Measurements from ENCODE around the gene GBP3.
"Not testable (repeated sequence)": the region's sequence is repeated elsewhere in the genome, so short reads cannot be mapped to it uniquely, and the experiment has no call there.

Gene GBP3

GRCh38 chr1:89005286-89006151, 17.1 kb downstream of the GBP3 start:
- H4K20me1 ChIP-seq (ENCODE audit: control insufficient read depth, insufficient read depth, low read depth, low read length): no peaks in the 10 kb centered on the region
- no peaks in the 10 kb centered on the region for H3K36me3 ChIP-seq (ENCODE audit: control insufficient read depth, low read length)
- no peaks in the 10 kb centered on the region for H3K79me2 ChIP-seq (ENCODE audit: control insufficient read depth, low read length)
- H3F3A ChIP-seq (ENCODE audit: control insufficient read depth, insufficient read depth): no peaks in the 10 kb centered on the region
- H3K9me2 ChIP-seq (replicated peaks; ENCODE audit: control insufficient read depth, low read length): no peaks in the 10 kb centered on the region; the same call in 1 of the 2 replicates
- H3K4me2 ChIP-seq (ENCODE audit: low read length): no peak overlapping the region
- no peak overlapping the region for H3K4me3 ChIP-seq (ENCODE audit: low read length)
- H3K9me3 ChIP-seq (ENCODE audit: control insufficient read depth, insufficient read depth, low read length): no peaks in the 10 kb centered on the region
- H3K4me1 ChIP-seq (ENCODE audit: control insufficient read depth, low read length): no peaks in the 10 kb centered on the region
- TF ChIP-seq CTCF (IDR thresholded peaks at IDR 0.05; ENCODE audit: low read depth, low read length, poor library complexity, severe bottlenecking) (no peak), EZH2phosphoT487 (IDR thresholded peaks at IDR 0.05; ENCODE audit: borderline replicate concordance, low read length) (no peak)
- H3K27ac ChIP-seq (ENCODE audit: low read depth, low read length): no peak overlapping the region
- H3K27me3 ChIP-seq (ENCODE audit: control insufficient read depth, low read length): no peaks in the 10 kb centered on the region; the same call in 1 of the 2 replicates

GRCh38 chr1:89002176-89002575, 20.5 kb downstream of the GBP3 start:
- H3K9me2 ChIP-seq (replicated peaks; ENCODE audit: control insufficient read depth, low read length); H3K4me2 ChIP-seq (ENCODE audit: low read length); H3K4me3 ChIP-seq (ENCODE audit: low read length); H3K27me3 ChIP-seq (ENCODE audit: control insufficient read depth, low read length); H3K4me1 ChIP-seq (ENCODE audit: control insufficient read depth, low read length); H3K36me3 ChIP-seq (ENCODE audit: control insufficient read depth, low read length); H3K9me3 ChIP-seq (ENCODE audit: control insufficient read depth, insufficient read depth, low read length); H3K79me2 ChIP-seq (ENCODE audit: control insufficient read depth, low read length); H3F3A ChIP-seq (ENCODE audit: control insufficient read depth, insufficient read depth); H3K27ac ChIP-seq (ENCODE audit: low read depth, low read length); H4K20me1 ChIP-seq (ENCODE audit: control insufficient read depth, insufficient read depth, low read depth, low read length): not testable (repeated sequence)

GRCh38 chr1:89001510-89001909, 21.2 kb downstream of the GBP3 start:
- Histone ChIP-seq H3K4me1 (ENCODE audit: control insufficient read depth, low read length) (no peaks in the 10 kb centered on the region), H3K27me3 (ENCODE audit: control insufficient read depth, low read length) (no peaks in the 10 kb centered on the region; the same call in 1 of the 2 replicates), H3K27ac (ENCODE audit: low read depth, low read length) (no peak overlapping the region), H3K4me2 (ENCODE audit: low read length) (no peak overlapping the region), H3F3A (ENCODE audit: control insufficient read depth, insufficient read depth) (no peaks in the 10 kb centered on the region; the same call in 1 of the 2 replicates), H3K9me2 (replicated peaks; ENCODE audit: control insufficient read depth, low read length) (no peaks in the 10 kb centered on the region), H3K36me3 (ENCODE audit: control insufficient read depth, low read length) (no peaks in the 10 kb centered on the region), H4K20me1 (ENCODE audit: control insufficient read depth, insufficient read depth, low read depth, low read length) (no peaks in the 10 kb centered on the region), H3K9me3 (ENCODE audit: control insufficient read depth, insufficient read depth, low read length) (no peaks in the 10 kb centered on the region), H3K79me2 (ENCODE audit: control insufficient read depth, low read length) (no peaks in the 10 kb centered on the region), H3K4me3 (ENCODE audit: low read length) (no peak overlapping the region)
- TF ChIP-seq EZH2phosphoT487 (IDR thresholded peaks at IDR 0.05; ENCODE audit: borderline replicate concordance, low read length): no peak
- no peak for TF ChIP-seq CTCF (IDR thresholded peaks at IDR 0.05; ENCODE audit: low read depth, low read length, poor library complexity, severe bottlenecking)

GRCh38 chr1:88998716-88999115, 23.9 kb downstream of the GBP3 start:
- Histone ChIP-seq H3K4me2 (ENCODE audit: low read length) (no peak overlapping the region), H3K36me3 (ENCODE audit: control insufficient read depth, low read length) (no peaks in the 10 kb centered on the region)
- TF ChIP-seq EZH2phosphoT487 (IDR thresholded peaks at IDR 0.05; ENCODE audit: borderline replicate concordance, low read length): no peak
- peak; percentile 38 for TF ChIP-seq CTCF (IDR thresholded peaks at IDR 0.05; ENCODE audit: low read depth, low read length, poor library complexity, severe bottlenecking)

More at GRCh38 chr1:88998716-88999115, 23.9 kb downstream of the GBP3 start:
- no peak overlapping the region for H3K4me3 ChIP-seq (ENCODE audit: low read length)
- peaks cover 2% of the 10 kb centered on the region; the same call in 1 of the 2 replicates for H3F3A ChIP-seq (ENCODE audit: control insufficient read depth, insufficient read depth)
- no peak overlapping the region for H3K27ac ChIP-seq (ENCODE audit: low read depth, low read length)
- no peaks in the 10 kb centered on the region for H3K9me2 ChIP-seq (replicated peaks; ENCODE audit: control insufficient read depth, low read length)
- H3K9me3 ChIP-seq (ENCODE audit: control insufficient read depth, insufficient read depth, low read length): no peaks in the 10 kb centered on the region
- H3K79me2 ChIP-seq (ENCODE audit: control insufficient read depth, low read length): no peaks in the 10 kb centered on the region
- no peaks in the 10 kb centered on the region for H4K20me1 ChIP-seq (ENCODE audit: control insufficient read depth, insufficient read depth, low read depth, low read length)
- H3K4me1 ChIP-seq (ENCODE audit: control insufficient read depth, low read length): peaks cover 5% of the 10 kb centered on the region
- H3K27me3 ChIP-seq (ENCODE audit: control insufficient read depth, low read length): no peaks in the 10 kb centered on the region; the same call in 1 of the 2 replicates
